ENCODE measurements around the gene ZNF214.

DNA sequence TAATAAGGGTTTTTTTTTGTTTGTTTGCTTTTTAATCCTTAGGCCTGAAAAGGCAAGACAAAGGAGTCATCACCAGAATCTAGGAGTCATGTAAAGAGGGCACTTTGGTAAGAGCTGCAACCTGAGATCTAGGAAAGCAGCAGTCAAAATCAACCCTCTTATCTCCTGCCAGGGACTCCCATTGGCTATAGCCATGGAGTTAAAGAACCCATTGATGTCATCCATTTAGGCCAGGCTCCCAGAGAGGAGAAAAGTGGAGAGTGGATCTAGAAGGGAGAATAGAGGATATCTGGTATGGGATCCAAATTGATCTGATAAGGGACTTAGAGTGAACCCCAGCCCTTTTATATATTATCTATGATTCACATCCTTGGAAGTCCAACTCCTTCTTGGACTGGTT is 58.0 kb downstream of the ZNF214 start:
- TF ChIP-seq, protein P1, sequence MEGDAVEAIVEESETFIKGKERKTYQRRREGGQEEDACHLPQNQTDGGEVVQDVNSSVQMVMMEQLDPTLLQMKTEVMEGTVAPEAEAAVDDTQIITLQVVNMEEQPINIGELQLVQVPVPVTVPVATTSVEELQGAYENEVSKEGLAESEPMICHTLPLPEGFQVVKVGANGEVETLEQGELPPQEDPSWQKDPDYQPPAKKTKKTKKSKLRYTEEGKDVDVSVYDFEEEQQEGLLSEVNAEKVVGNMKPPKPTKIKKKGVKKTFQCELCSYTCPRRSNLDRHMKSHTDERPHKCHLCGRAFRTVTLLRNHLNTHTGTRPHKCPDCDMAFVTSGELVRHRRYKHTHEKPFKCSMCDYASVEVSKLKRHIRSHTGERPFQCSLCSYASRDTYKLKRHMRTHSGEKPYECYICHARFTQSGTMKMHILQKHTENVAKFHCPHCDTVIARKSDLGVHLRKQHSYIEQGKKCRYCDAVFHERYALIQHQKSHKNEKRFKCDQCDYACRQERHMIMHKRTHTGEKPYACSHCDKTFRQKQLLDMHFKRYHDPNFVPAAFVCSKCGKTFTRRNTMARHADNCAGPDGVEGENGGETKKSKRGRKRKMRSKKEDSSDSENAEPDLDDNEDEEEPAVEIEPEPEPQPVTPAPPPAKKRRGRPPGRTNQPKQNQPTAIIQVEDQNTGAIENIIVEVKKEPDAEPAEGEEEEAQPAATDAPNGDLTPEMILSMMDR (IDR thresholded peaks at IDR 0.05): no peak
- no peak for TF ChIP-seq POLR2A (IDR thresholded peaks at IDR 0.05)

Data from uterus (tissue), 2 donors.